K562 (cell line): ENCODE measurements around the gene PRSS21. TPM values are rescaled to one million over a fixed set of nuclear protein-coding genes. Genes with fewer than 3 reads are reported as not detected.

Experiments used
- CBX8 ChIP-seq: fragments of 200-600 bp; sonication (generic); IDR thresholded peaks from 2 replicates; pipeline ENCODE4 v1.6.1; 2012; ENCODE audit warnings: borderline replicate concordance, mixed run types, low read depth, mild to moderate bottlenecking, moderate library complexity, mixed read lengths, low read length, control low read depth, inconsistent platforms; ENCODE audit not compliant: poor library complexity, severe bottlenecking; ENCODE audit errors: extremely low read depth
- DDX20 ChIP-seq: fragments of 450-650 bp; IDR thresholded peaks from 2 replicates; pipeline ENCODE4 v1.6.1; 2016; ENCODE audit warnings: missing genetic modification characterization, low read depth, mild to moderate bottlenecking, missing compliant biosample characterization, moderate library complexity
- EGR1 ChIP-seq: fragments of 450-650 bp; conservative IDR thresholded peaks from 2 replicates; pipeline ENCODE4 v1.6.1; 2017; ENCODE audit warnings: mild to moderate bottlenecking
- ELK3 ChIP-seq: fragments of 450-650 bp; formaldehyde crosslinking; IDR thresholded peaks from 2 replicates; pipeline ENCODE4 v1.4.0; 2020; ENCODE audit warnings: mild to moderate bottlenecking
- ESRRA ChIP-seq: fragments of 450-650 bp; IDR thresholded peaks from 2 replicates; pipeline ENCODE4 v1.6.1; 2014; ENCODE audit warnings: low read depth, mild to moderate bottlenecking, moderate library complexity, borderline replicate concordance
- MYC ChIP-seq, 2 experiments: fragments of 250-450 bp in 1 of 2; sonication (Bioruptor Pico) in 1 of 2; IDR thresholded peaks; 2 replicates each; pipeline versions ENCODE4 v1.5.1 to v1.6.1; 2012 to 2021; ENCODE audit warnings: low read depth in 2 of 2, borderline replicate concordance in 1 of 2, improper control_type of control experiment in 1 of 2, low read length in 1 of 2, mild to moderate bottlenecking in 1 of 2, moderate library complexity in 1 of 2
- SP1 ChIP-seq: sonication (generic); formaldehyde crosslinking; IDR thresholded peaks from 2 replicates; pipeline ENCODE4 v1.8.1; 2022; ENCODE audit warnings: mild to moderate bottlenecking, missing genetic modification reagents
- ZNF311 ChIP-seq: fragments of 250-450 bp; sonication (Bioruptor Pico); IDR thresholded peaks from 2 replicates; pipeline ENCODE4 v1.4.0; 2020; ENCODE audit warnings: mild to moderate bottlenecking, moderate library complexity
- ZNF57 ChIP-seq: fragments of 450-650 bp; formaldehyde crosslinking; IDR thresholded peaks from 2 replicates; pipeline ENCODE4 v1.4.0; 2020; ENCODE audit warnings: mild to moderate bottlenecking, moderate library complexity
- ZNF830 ChIP-seq: fragments of 250-450 bp; sonication (Bioruptor Pico); IDR thresholded peaks from 2 replicates; pipeline ENCODE4 v1.5.0; 2021; ENCODE audit warnings: mild to moderate bottlenecking
- polyA plus RNA-seq, 8 experiments: library from polyadenylated mRNA; depleted of rRNA in 4 of 8; stranded (reverse) in 5 of 8; unstranded in 3 of 8; fragments of >200 nt; fragmentation: Nextera tagmentation in 2 of 8; fragmentation: Illumina TruSeq in 1 of 8; extraction: Ambion mirVana in 2 of 8; extraction: Trizol in 1 of 8; gene quantifications; 2 replicates each; pipeline versions ENCODE4 v1.2.1 to v1.2.3, GENCODE V29; 2011 to 2014; ENCODE audit warnings: inconsistent platforms in 1 of 8, missing spikeins in 1 of 8
- total RNA-seq, 7 experiments: library from RNA; depleted of rRNA in 6 of 7; stranded (reverse); fragments of >200 nt in 6 of 7; fragmentation: Illumina TruSeq in 2 of 7; extraction: Trizol in 2 of 7; gene quantifications; 2 replicates each; pipeline versions ENCODE4 v1.2.1 to v1.2.3, GENCODE V29; 2011 to 2021; ENCODE audit warnings: low replicate concordance in 1 of 7
- TF ChIP-seq, protein P1 (sequence below): fragments of 450-650 bp; IDR thresholded peaks from 2 replicates; pipeline ENCODE4 v1.6.1; 2017; ENCODE audit warnings: antibody characterized with exemption, mild to moderate bottlenecking
- TF ChIP-seq, protein P2 (sequence below), 2 experiments: IDR thresholded peaks; 2 replicates each; pipeline ENCODE4 v1.6.1; 2011; ENCODE audit warnings: borderline replicate concordance in 1 of 2, control low read depth in 1 of 2, low read depth in 1 of 2, low read length in 1 of 2, mild to moderate bottlenecking in 1 of 2, mixed read lengths in 1 of 2, moderate library complexity in 1 of 2; ENCODE audit not compliant: insufficient read depth in 1 of 2, insufficient read length in 1 of 2, poor library complexity in 1 of 2, severe bottlenecking in 1 of 2; ENCODE audit errors: extremely low read depth in 1 of 2

Gene PRSS21
- total and polyA plus RNA-seq, 9 of the 15 experiments (the other 6 are each of a cell fraction or from before 2014, with no cell fraction given) = 12.1 to 121 (median 61.3) TPM

GRCh38 chr16:2777231-2777902 is 39.7 kb upstream of the PRSS21 start, which contains the start of gene ELOB (continued):
- TF ChIP-seq, protein P1, sequence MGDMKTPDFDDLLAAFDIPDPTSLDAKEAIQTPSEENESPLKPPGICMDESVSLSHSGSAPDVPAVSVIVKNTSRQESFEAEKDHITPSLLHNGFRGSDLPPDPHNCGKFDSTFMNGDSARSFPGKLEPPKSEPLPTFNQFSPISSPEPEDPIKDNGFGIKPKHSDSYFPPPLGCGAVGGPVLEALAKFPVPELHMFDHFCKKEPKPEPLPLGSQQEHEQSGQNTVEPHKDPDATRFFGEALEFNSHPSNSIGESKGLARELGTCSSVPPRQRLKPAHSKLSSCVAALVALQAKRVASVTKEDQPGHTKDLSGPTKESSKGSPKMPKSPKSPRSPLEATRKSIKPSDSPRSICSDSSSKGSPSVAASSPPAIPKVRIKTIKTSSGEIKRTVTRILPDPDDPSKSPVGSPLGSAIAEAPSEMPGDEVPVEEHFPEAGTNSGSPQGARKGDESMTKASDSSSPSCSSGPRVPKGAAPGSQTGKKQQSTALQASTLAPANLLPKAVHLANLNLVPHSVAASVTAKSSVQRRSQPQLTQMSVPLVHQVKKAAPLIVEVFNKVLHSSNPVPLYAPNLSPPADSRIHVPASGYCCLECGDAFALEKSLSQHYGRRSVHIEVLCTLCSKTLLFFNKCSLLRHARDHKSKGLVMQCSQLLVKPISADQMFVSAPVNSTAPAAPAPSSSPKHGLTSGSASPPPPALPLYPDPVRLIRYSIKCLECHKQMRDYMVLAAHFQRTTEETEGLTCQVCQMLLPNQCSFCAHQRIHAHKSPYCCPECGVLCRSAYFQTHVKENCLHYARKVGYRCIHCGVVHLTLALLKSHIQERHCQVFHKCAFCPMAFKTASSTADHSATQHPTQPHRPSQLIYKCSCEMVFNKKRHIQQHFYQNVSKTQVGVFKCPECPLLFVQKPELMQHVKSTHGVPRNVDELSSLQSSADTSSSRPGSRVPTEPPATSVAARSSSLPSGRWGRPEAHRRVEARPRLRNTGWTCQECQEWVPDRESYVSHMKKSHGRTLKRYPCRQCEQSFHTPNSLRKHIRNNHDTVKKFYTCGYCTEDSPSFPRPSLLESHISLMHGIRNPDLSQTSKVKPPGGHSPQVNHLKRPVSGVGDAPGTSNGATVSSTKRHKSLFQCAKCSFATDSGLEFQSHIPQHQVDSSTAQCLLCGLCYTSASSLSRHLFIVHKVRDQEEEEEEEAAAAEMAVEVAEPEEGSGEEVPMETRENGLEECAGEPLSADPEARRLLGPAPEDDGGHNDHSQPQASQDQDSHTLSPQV = peak; percentile 43
- TF ChIP-seq CBX8 (no peak), EGR1 (peak; percentile 14; the same call in 1 of the 2 replicates), ELK3 (CRISPR knock-in tag) (0 out of 2 replicates have a peak, but pooled peaks have one; percentile 34), ZNF57 (0 out of 2 replicates have a peak, but pooled peaks have one; percentile 18), SP1 (CRISPR knock-in tag) (peak; percentile 80), DDX20 (tag) (no peak), ZNF311 (0 out of 2 replicates have a peak, but pooled peaks have one; percentile 46), ZNF830 (CRISPR knock-in tag) (peak; percentile 82; the same call in 1 of the 2 replicates), MYC (IDR thresholded peaks at IDR 0.05; ENCODE audit: low read depth, low read length) (peak; percentile 78), MYC (CRISPR knock-in tag; IDR thresholded peaks at IDR 0.05; ENCODE audit: borderline replicate concordance, low read depth) (peak; percentile 81; the same call in 1 of the 2 replicates), ESRRA (peak; percentile 59; the same call in 1 of the 2 replicates)
- TF ChIP-seq, protein P2, sequence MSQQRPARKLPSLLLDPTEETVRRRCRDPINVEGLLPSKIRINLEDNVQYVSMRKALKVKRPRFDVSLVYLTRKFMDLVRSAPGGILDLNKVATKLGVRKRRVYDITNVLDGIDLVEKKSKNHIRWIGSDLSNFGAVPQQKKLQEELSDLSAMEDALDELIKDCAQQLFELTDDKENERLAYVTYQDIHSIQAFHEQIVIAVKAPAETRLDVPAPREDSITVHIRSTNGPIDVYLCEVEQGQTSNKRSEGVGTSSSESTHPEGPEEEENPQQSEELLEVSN (IDR thresholded peaks at IDR 0.05; ENCODE audit: borderline replicate concordance in 1 of 2, extremely low read depth in 1 of 2, insufficient read depth in 1 of 2, insufficient read length in 1 of 2, low read depth in 1 of 2, low read length in 1 of 2, poor library complexity in 1 of 2, severe bottlenecking in 1 of 2) = peak in 1 of 2 experiments; percentile 62
